KBM-7 (cell line): ENCODE data around the gene HECTD1.
"Not testable (repeated sequence)": the region's sequence is repeated elsewhere in the genome, so short reads cannot be mapped to it uniquely, and the experiment has no call there.

Source experiments
- DNase-seq: peaks from one replicate; pipeline ENCODE4 v3.0.0-alpha.2; 2015
- in situ Hi-C: fragments of 300-500 bp; cut with MboI; formaldehyde crosslinking; loops from 2 replicates; pipeline ENCODE4 v1.14.3; 2020; ENCODE audit warnings: low sequenced_read_pairs, low pct_unique_long_range_greater_than_20kb, mixed read lengths

The HECTD1 gene

GRCh38 chr14:31203414-31203742 is 4.2 kb downstream of the HECTD1 start:
- in situ Hi-C loops = no loop called here
- DNase-seq = no peak

- in situ Hi-C loops = no loop called here
- DNase-seq = no peak
Measured at GRCh38 chr14:31201111-31201510, 6.5 kb downstream of the HECTD1 start.

GRCh38 chr14:31200702-31200990 is 6.9 kb downstream of the HECTD1 start:
- in situ Hi-C loops = no loop called here
- DNase-seq = peak; percentile 73

- in situ Hi-C loops = no loop called here
- DNase-seq = no peak
Measured at GRCh38 chr14:31197671-31198070, 9.9 kb downstream of the HECTD1 start.

- in situ Hi-C loops = no loop called here
- no peak for DNase-seq
Measured at GRCh38 chr14:31196839-31197492, 10.6 kb downstream of the HECTD1 start.

- DNase-seq = no peak
Measured at GRCh38 chr14:31194661-31195060, 12.9 kb downstream of the HECTD1 start.

GRCh38 chr14:31194095-31194494 is 13.5 kb downstream of the HECTD1 start:
- no peak for DNase-seq
- in situ Hi-C loops = no loop called here

More at GRCh38 chr14:31194661-31195060, 12.9 kb downstream of the HECTD1 start:
- in situ Hi-C loops = no loop called here

- in situ Hi-C loops = not testable (repeated sequence)
Measured at GRCh38 chr14:31192544-31192943, 15.0 kb downstream of the HECTD1 start.

GRCh38 chr14:31190717-31191263 is 16.8 kb downstream of the HECTD1 start:
- no peak for DNase-seq
- in situ Hi-C loops = no loop called here

More at GRCh38 chr14:31192544-31192943, 15.0 kb downstream of the HECTD1 start:
- not testable (repeated sequence) for DNase-seq

- in situ Hi-C loops = no loop called here
- no peak for DNase-seq
Measured at GRCh38 chr14:31190219-31190603, 17.4 kb downstream of the HECTD1 start.

- in situ Hi-C loops = no loop called here
- no peak for DNase-seq
Measured at GRCh38 chr14:31189346-31190218, 18.0 kb downstream of the HECTD1 start.

GRCh38 chr14:31188744-31189143 is 18.8 kb downstream of the HECTD1 start:
- in situ Hi-C loops = no loop called here

GRCh38 chr14:31182016-31182415 is 25.6 kb downstream of the HECTD1 start:
- DNase-seq, in situ Hi-C loops: not testable (repeated sequence)

More at GRCh38 chr14:31188744-31189143, 18.8 kb downstream of the HECTD1 start:
- DNase-seq = no peak

- DNase-seq = no peak
- in situ Hi-C loops = no loop called here
Measured at GRCh38 chr14:31181271-31181670, 26.3 kb downstream of the HECTD1 start.

- no peak for DNase-seq
Measured at GRCh38 chr14:31180299-31181051, 27.1 kb downstream of the HECTD1 start.

GRCh38 chr14:31174433-31174832 is 33.2 kb downstream of the HECTD1 start:
- in situ Hi-C loops = no loop called here
- DNase-seq = no peak

More at GRCh38 chr14:31180299-31181051, 27.1 kb downstream of the HECTD1 start:
- in situ Hi-C loops = no loop called here

GRCh38 chr14:31173120-31173837 is 34.3 kb downstream of the HECTD1 start:
- in situ Hi-C loops = no loop called here
- DNase-seq = no peak

- DNase-seq = no peak
- in situ Hi-C loops = no loop called here
Measured at GRCh38 chr14:31172084-31172483, 35.5 kb downstream of the HECTD1 start.

- no peak for DNase-seq
- in situ Hi-C loops = no loop called here
Measured at GRCh38 chr14:31170411-31170810, 37.2 kb downstream of the HECTD1 start.
